GM12864 (cell line): Measurements from ENCODE around the gene APBB2.

Experiments used
- DNase-seq: peaks from one replicate; pipeline ENCODE4 v3.0.0-alpha.2; 2011; ENCODE audit warnings: low read depth
- H3K4me3 ChIP-seq: 2 replicates; pipeline ENCODE4 v1.5.1; 2011; ENCODE audit warnings: mild to moderate bottlenecking, low read depth, low read length, control low read depth
- CTCF ChIP-seq: IDR thresholded peaks from 2 replicates; pipeline ENCODE4 v1.5.1; 2011; ENCODE audit warnings: low read depth, mild to moderate bottlenecking, moderate library complexity, low read length, control low read depth, inconsistent platforms; ENCODE audit errors: missing control alignments

Gene APBB2

GRCh38 chr4:41177016-41177415 lies 37.3 kb downstream of the APBB2 start:
- H3K4me3 ChIP-seq = no peak overlapping the region
- no peak for DNase-seq
- no peak for TF ChIP-seq CTCF

GRCh38 chr4:41176340-41176739 lies 38.0 kb downstream of the APBB2 start:
- H3K4me3 ChIP-seq = no peak overlapping the region
- DNase-seq = no peak
- TF ChIP-seq CTCF = no peak

GRCh38 chr4:41175794-41176193 lies 38.5 kb downstream of the APBB2 start:
- no peak for TF ChIP-seq CTCF
- no peak for DNase-seq
- H3K4me3 ChIP-seq = no peak overlapping the region

GRCh38 chr4:41174444-41174843 lies 39.9 kb downstream of the APBB2 start:
- TF ChIP-seq CTCF = no peak
- no peak for DNase-seq
- no peak overlapping the region for H3K4me3 ChIP-seq

- DNase-seq = no peak
- TF ChIP-seq CTCF = no peak
- no peak overlapping the region for H3K4me3 ChIP-seq
Measured at GRCh38 chr4:41172786-41173185, 41.6 kb downstream of the APBB2 start.

- TF ChIP-seq CTCF = no peak
- no peak for DNase-seq
- no peak overlapping the region for H3K4me3 ChIP-seq
Measured at GRCh38 chr4:41169256-41169800, 45.0 kb downstream of the APBB2 start.

- no peak overlapping the region for H3K4me3 ChIP-seq
- TF ChIP-seq CTCF = no peak
- DNase-seq = no peak
Measured at GRCh38 chr4:41167191-41167590, 47.2 kb downstream of the APBB2 start.
